ENCODE measurements around the gene UGT1A7. TPM values are rescaled to one million over a fixed set of nuclear protein-coding genes. Genes with fewer than 3 reads are reported as not detected.
"Not testable (repeated sequence)": the region's sequence is repeated elsewhere in the genome, so short reads cannot be mapped to it uniquely, and the experiment has no call there.

The UGT1A7 gene
- polyA plus RNA-seq, 1 donor from 2014 or later: not detected

DNA sequence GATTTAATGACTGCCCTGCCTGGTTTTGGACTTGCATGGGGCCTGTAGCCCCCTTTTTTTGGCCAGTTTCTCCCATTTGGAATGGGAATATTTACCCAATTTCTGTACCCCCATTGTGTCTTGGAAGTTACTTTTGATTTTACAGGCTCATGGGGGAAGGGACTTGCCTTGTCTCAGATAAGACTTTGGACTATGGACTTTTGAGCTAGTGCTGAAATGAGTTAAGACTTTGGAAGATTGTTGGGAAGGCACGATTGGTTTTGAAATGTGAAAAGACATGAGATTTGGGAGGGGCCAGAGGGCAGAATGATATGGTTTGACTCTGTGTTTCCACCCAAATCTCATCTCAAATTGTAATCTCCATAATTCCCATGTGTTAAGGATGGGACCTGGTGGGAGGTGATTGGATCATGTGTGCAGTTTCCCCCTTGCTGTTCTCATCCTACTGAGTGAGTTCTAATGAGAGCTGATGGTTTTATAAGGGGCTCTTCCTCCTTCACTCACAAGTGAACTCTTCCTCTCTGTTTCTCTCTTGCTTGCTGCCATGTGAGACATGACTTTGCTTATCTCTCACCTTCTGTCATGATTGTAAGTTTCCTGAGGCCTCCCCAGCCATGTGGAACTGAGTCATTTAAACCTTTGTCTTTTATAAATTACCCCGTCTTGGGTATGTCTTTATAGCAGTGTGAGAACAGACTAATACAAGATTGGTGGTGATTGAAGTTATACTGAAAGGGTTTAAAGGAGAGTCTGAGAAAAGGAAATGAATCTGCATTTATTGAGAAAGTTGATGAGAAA is 69.7 kb downstream of the UGT1A7 start:
- not testable (repeated sequence) for H3F3A ChIP-seq (ENCODE audit: insufficient read depth, low read length, poor library complexity, severe bottlenecking); H3K4me2 ChIP-seq (ENCODE audit: low read length); H3K36me3 ChIP-seq (ENCODE audit: insufficient read depth, low read length); H3K79me2 ChIP-seq (replicated peaks; ENCODE audit: insufficient read depth, low read length); H3K9me2 ChIP-seq (ENCODE audit: insufficient read depth, low read length); H3K27ac ChIP-seq (ENCODE audit: low read length); H3K4me3 ChIP-seq (ENCODE audit: low read length); H3K27me3 ChIP-seq (ENCODE audit: insufficient read depth, low read depth, low read length); H2AFZ ChIP-seq (ENCODE audit: low read depth, low read length); H3K9ac ChIP-seq (ENCODE audit: low read length); H3K9me3 ChIP-seq (ENCODE audit: low read length); H4K20me1 ChIP-seq (ENCODE audit: insufficient read depth)

DNA sequence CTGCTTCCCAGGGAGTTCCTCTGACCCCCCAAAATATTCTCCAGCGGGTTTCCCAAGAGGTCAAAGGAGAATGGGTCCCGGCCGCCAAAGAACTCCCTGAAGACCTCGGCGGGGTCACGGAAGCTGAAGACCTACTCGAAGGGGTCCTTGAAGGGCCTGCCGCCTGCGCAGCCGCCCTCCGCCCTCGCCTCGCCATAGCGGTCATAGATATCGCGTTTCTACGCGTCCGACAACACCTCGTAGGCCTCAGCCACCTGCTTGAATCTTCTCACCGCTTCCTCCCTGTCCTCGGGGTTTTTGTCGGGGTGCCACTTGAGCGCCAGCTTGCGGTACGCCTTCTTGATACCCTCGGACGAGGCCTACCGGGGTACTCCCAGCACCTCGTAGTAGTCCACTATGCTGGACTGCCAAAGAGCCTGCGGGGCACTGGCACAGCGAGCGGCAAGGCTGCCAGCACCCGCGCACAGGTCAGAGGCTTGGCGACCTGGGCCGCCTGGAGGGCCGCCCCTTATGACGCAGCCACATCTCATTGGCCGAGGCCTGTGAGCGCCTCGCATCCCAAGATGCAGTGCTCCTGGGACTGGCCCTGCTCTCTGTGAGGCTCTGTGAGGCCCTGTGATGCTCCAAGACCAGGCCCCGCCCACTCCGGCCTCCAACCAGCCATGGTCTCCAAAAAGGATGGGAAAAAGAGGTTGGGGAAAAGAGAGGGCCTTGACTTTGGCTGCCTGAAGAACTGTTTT is 73.3 kb downstream of the UGT1A7 start:
- Histone ChIP-seq H3F3A (ENCODE audit: insufficient read depth, low read length, poor library complexity, severe bottlenecking) (no peaks in the 10 kb centered on the region), H4K20me1 (ENCODE audit: insufficient read depth) (no peaks in the 10 kb centered on the region), H2AFZ (ENCODE audit: low read depth, low read length) (no peak overlapping the region), H3K9me2 (ENCODE audit: insufficient read depth, low read length) (no peaks in the 10 kb centered on the region), H3K36me3 (ENCODE audit: insufficient read depth, low read length) (no peaks in the 10 kb centered on the region), H3K27ac (ENCODE audit: low read length) (no peak overlapping the region), H3K9me3 (ENCODE audit: low read length) (no peaks in the 10 kb centered on the region), H3K9ac (ENCODE audit: low read length) (no peak overlapping the region), H3K79me2 (replicated peaks; ENCODE audit: insufficient read depth, low read length) (no peaks in the 10 kb centered on the region), H3K4me2 (ENCODE audit: low read length) (no peak overlapping the region), H3K4me3 (ENCODE audit: low read length) (no peak overlapping the region), H3K27me3 (ENCODE audit: insufficient read depth, low read depth, low read length) (no peaks in the 10 kb centered on the region)
- TF ChIP-seq SMC3 (conservative IDR thresholded peaks at IDR 0.05; ENCODE audit: poor library complexity) (no peak), POLR2AphosphoS5 (IDR thresholded peaks at IDR 0.05) (no peak), MXI1 (conservative IDR thresholded peaks at IDR 0.05; ENCODE audit: poor library complexity, severe bottlenecking) (no peak), EP300 (conservative IDR thresholded peaks at IDR 0.05; ENCODE audit: poor library complexity, severe bottlenecking) (no peak)
- TF ChIP-seq, protein P1, sequence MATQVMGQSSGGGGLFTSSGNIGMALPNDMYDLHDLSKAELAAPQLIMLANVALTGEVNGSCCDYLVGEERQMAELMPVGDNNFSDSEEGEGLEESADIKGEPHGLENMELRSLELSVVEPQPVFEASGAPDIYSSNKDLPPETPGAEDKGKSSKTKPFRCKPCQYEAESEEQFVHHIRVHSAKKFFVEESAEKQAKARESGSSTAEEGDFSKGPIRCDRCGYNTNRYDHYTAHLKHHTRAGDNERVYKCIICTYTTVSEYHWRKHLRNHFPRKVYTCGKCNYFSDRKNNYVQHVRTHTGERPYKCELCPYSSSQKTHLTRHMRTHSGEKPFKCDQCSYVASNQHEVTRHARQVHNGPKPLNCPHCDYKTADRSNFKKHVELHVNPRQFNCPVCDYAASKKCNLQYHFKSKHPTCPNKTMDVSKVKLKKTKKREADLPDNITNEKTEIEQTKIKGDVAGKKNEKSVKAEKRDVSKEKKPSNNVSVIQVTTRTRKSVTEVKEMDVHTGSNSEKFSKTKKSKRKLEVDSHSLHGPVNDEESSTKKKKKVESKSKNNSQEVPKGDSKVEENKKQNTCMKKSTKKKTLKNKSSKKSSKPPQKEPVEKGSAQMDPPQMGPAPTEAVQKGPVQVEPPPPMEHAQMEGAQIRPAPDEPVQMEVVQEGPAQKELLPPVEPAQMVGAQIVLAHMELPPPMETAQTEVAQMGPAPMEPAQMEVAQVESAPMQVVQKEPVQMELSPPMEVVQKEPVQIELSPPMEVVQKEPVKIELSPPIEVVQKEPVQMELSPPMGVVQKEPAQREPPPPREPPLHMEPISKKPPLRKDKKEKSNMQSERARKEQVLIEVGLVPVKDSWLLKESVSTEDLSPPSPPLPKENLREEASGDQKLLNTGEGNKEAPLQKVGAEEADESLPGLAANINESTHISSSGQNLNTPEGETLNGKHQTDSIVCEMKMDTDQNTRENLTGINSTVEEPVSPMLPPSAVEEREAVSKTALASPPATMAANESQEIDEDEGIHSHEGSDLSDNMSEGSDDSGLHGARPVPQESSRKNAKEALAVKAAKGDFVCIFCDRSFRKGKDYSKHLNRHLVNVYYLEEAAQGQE (IDR thresholded peaks at IDR 0.05; ENCODE audit: borderline replicate concordance): no peak
- TF ChIP-seq, protein P2, sequence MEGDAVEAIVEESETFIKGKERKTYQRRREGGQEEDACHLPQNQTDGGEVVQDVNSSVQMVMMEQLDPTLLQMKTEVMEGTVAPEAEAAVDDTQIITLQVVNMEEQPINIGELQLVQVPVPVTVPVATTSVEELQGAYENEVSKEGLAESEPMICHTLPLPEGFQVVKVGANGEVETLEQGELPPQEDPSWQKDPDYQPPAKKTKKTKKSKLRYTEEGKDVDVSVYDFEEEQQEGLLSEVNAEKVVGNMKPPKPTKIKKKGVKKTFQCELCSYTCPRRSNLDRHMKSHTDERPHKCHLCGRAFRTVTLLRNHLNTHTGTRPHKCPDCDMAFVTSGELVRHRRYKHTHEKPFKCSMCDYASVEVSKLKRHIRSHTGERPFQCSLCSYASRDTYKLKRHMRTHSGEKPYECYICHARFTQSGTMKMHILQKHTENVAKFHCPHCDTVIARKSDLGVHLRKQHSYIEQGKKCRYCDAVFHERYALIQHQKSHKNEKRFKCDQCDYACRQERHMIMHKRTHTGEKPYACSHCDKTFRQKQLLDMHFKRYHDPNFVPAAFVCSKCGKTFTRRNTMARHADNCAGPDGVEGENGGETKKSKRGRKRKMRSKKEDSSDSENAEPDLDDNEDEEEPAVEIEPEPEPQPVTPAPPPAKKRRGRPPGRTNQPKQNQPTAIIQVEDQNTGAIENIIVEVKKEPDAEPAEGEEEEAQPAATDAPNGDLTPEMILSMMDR (IDR thresholded peaks at IDR 0.05; ENCODE audit: poor library complexity, severe bottlenecking): no peak
